ENCODE data around the gene DBF4.
A peak's percentile ranks its signal among the peaks of the same experiment; 100 is the strongest.
"Not testable (repeated sequence)": the region's sequence is repeated elsewhere in the genome, so short reads cannot be mapped to it uniquely, and the experiment has no call there.

The DBF4 gene, protein sequence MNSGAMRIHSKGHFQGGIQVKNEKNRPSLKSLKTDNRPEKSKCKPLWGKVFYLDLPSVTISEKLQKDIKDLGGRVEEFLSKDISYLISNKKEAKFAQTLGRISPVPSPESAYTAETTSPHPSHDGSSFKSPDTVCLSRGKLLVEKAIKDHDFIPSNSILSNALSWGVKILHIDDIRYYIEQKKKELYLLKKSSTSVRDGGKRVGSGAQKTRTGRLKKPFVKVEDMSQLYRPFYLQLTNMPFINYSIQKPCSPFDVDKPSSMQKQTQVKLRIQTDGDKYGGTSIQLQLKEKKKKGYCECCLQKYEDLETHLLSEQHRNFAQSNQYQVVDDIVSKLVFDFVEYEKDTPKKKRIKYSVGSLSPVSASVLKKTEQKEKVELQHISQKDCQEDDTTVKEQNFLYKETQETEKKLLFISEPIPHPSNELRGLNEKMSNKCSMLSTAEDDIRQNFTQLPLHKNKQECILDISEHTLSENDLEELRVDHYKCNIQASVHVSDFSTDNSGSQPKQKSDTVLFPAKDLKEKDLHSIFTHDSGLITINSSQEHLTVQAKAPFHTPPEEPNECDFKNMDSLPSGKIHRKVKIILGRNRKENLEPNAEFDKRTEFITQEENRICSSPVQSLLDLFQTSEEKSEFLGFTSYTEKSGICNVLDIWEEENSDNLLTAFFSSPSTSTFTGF

DNA sequence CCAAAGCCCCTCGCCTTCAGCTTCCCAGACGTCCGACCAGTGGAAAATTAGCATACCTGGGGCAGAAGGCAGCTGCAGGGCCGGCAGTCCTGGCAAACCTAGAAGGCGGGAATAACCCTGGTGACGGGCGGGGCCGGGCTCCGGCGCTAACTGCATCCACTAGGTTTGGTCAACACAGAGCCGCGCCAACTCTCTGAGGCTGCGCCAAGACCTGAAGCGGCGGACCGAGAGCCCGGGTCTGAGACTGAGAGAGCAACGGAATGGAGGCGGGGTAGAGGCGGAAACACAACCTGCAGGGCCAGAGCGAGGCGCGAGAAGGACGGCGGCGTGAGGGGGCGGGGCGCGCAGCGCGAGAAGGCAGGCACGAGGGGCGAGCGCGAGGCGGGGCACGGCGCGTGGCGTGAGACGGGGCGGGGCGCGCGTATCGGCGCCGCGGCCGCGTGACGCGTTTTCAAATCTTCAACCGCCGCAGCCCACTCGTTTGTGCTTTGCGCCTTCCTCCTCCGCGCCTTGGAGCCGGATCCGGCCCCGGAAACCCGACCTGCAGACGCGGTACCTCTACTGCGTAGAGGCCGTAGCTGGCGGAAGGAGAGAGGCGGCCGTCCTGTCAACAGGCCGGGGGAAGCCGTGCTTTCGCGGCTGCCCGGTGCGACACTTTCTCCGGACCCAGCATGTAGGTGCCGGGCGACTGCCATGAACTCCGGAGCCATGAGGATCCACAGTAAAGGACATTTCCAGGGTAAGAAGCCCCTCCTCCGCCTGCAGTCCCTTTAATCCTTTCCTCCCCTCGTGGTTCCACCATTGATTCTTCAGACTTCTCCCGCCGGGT is at the start of gene DBF4, which contains the start of gene SLC25A40:
DBF4 (plus strand) TSS at position 454 of the 829 bp plus-strand sequence; CDS start at position 694, 240 bp downstream.
SLC25A40 (minus strand) TSS at position 321 of the 829 bp plus-strand sequence. CDS start 17,633 bp downstream, outside the sequence.
- DNase-seq (ENCODE audit: low spot score): peak; percentile 92

DNA sequence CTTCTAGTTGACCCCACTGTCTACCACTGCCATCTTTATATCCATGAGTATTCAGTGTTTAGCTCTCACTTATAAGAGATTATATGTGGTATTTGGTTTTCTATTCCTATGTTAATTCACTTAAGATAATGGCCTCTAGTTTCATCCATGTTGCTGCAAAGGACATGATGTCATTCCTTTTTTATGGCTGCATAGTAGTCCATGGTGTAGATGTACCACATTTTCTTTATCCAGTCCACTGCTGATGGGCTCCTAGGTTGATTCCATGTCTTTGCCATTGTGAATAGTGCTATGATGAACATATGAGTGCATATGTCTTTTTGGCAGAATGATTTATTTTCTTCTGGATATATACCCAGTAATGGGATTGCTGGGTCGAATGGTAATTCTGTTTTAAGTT is 47.9 kb upstream of the DBF4 start:
- DNase-seq (ENCODE audit: low spot score): not testable (repeated sequence)

DNA sequence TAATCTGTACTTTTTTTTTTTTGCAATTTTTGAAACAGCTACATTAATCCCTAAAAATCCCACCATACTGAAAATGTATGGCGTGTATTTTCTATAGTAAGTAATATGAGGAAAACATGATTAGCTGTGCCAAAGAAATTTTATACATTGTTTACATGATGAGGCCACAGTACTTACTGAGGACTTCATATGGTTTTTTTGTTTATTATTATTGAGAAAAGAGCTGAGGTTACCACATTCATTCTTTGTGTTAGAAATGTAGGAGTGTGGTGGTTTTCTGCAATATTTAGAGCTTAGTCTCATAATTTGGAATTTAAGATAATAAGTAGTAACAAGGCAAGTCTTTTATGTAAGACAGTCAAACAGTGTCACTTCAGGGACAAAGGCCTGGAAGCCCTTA is 45.2 kb upstream of the DBF4 start:
- no peak for DNase-seq (ENCODE audit: low spot score)

DNA sequence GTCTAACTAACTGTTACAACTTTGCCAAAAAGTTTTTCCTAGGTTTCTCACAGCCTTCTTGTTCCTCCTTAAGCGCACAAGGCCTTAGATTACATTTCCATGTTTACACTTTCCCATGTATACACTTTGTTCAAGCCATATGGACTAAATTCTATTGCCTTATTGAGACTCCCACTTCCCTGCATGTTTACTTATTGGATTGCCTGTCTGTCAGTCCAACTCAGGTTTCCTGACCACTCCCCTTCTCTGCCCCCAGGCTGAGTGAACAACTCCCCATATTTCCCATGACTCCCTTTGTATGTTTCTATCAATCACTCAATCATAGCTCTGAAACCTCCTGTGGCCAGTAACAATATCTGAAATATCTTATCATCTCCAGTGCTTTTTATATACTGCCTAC is 43.2 kb upstream of the DBF4 start:
- no peak for DNase-seq (ENCODE audit: low spot score)

DNA sequence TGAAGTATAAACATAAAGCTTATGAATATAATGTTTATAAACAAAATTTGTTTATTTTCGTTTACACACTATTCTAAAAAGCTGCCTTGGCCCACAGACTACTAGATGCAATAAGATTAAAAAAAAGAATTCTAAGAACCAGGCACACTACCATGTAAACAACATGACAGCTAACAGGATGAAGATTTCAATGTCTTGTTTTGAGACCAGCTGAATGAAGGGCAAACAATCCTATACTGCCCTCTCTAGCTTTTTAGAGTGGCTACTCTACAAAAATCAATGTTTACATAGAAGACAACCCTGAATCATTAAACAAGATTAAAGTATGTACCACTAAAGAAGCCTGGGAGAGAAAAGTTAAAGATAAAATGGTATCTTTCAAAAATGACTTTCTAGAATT is 38.7 kb upstream of the DBF4 start:
- DNase-seq (ENCODE audit: low spot score): no peak

DNA sequence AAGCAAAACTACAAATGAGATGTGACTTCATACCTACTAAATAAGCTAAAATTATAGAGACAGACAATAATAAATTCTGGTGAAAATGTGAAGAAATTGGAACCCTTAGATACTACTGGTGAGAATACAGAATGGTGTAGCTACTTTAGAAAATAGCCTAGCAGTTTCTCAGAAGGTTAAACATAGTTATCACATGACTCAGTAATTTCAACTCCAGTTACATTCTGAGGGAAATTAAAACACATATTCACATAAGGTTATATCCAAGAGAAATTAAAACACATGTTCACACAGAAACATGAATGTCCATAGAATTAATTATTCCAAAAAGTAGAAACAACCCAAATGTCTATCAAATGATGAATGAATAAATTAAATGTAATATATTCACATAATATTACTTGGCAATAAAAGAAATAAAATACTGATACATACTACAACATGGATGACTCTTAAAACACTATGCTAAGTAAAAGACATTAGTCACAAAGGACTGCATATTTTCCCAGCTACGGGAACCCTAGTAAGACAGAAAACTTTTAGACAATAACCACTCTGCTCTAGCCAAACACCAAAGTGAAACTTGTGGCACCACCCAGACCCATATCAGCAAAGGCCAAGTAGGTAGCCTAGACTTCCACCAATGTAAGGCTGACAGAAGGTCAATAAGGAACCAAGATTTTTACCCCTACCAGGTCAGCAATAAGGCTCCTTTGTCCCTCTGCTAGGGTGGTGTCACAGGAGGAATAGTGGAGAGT is 25.3 kb upstream of the DBF4 start:
- no peak for DNase-seq (ENCODE audit: low spot score)

DNA sequence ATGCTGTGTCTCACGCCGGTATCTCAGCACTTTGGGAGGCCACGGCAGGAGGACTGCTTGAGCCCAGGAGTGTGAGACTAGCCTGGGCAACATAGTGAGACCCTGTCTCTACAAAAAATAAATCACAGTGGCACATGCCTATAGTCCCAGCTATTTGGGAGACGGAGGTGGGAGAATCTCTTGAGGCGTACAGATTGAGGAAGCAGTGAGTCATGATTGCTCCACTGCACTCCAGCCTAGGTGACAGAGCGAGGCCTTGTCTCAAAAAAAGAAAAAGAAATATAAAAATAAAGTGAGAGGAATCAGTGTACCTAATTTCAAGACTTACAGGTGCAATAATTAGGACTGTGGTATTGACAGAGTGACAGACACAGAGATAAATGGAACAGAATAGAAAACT is 24.0 kb upstream of the DBF4 start:
- DNase-seq (ENCODE audit: low spot score): no peak

DNA sequence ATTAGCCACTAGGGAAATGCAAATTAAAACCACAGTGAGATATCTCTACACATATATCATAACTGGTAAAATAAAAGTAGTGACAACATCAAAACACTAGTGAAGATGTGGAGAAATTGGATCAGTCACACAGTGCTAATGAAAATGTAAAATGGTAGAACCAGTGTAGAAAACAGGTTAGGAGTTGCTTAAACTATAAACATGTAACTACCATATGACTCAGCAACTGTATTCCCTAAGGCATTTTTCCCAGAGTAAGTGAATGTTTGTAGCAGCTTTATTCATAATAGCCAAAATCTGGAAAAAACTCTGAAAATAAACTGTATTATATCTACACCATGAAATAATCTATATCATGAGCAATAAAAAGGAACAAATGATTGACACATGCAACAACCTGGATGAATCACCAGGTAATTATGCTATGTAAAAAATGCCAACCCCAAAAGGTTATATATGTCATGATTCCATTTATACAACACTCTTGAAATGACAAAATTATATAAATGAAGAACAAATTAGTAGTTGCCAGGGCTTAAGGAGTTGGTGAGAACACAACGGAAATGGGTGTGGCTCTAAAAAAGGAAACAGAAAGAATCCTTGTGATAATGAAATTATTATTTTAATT is 22.9 kb upstream of the DBF4 start:
- no peak for DNase-seq (ENCODE audit: low spot score)

DNA sequence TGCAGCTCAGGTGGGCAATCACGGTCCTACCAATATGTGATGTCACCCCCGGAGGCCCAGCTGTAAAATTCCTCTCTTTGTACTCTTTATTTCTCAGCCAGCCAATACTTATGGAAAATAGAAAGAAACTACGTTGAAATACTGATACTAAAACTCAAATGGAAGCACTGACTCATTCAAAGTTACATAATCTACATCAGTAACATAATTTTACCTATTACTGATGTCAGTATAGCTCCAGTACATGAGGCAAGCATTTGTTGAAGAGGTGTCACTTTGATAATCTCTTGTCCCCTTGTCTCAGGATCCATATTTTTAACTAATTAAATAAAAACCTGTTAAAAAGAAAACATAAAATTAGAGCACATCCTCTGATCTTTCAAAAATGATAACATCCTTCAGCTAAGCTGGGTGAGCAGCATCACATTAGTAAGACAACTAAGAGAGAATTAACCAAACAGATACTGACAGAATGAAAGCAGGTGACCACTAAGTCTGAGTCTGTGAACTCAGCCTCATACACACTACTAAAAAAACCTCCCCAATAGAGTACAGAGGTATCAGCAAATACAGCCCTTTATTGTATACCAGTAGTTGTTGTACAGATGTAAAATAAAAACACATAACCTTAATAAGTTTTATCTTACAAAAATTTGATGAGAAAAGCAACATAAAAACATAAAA is 17.7 kb upstream of the DBF4 start:
- no peak for DNase-seq (ENCODE audit: low spot score)

DNA sequence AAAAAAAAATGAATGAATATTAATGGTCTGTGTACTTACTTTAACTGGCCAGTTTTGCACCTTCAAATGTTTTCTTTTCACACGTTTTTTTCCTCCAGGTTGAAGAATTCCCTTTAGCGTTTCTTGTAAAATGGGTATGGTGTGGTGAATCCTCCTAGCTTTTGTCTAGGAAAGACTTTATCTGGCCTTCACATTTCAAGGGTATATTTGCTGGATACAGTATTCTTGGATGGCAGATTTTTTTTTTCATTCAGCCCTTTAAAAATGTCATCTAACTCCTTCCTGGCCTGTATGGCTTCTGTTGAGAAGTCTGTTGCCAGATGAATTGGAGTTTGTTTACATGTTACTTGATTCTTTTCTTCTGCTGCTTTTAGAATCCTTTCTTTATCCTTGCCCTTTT is 10.2 kb upstream of the DBF4 start:
- DNase-seq (ENCODE audit: low spot score): no peak

DNA sequence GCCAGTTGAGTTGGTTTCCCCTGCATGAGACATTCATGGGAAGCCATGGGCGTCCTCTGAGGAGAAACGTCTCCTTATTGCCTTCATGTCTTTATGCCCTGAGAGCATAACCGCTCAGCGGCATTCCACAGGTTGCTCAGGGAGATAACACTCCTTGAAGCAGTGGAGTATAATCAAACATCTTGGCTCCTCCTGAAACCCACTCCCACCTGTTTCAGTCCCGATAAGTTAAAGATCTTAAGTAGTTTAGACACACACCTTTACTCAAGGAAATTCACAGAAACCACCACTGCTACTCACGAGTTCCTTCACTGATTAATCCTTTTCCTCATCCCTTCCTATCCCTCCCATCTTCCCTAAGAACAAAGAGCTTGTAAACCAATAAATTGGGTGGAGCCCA is 9.8 kb upstream of the DBF4 start:
- DNase-seq (ENCODE audit: low spot score): not testable (repeated sequence)

DNA sequence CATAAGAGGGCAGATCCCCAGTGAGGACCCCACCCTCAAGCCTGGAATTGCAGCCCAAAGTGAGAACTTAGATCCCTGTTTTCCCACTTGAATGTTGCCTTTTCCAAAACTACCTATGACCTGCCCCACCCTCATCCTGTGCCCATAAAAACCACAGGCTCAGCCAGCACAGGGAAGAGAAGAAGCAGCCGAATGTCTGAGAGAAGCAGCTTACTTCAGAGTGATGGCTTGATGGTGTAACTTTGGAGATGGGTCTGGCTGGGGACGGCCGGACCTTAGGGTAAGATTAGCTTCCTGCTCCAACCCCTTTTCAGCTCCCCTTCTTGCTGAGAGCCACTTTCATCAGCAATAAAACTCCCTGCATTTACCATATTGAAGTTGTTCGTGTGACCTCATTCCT is 5.8 kb upstream of the DBF4 start:
- no peak for DNase-seq (ENCODE audit: low spot score)

DNA sequence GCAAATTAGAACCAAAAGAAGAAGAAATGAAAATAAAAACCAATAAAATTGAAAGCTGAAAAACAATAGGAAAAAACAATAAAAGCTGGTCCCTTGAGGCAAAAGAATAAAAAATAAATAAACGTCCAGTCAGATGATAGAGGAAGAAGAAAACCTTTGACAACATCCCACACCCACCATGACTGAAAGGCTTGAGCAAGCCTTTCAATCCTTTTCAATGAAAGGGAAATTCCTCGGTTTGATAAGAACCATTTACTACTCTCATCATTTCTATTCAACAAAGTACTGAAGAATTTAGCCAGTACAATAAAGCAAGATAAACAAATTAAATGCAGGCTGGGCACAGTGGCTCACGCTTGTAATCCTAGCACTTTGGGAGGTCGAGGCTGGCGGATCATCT is 3.9 kb upstream of the DBF4 start:
- no peak for DNase-seq (ENCODE audit: low spot score)

DNA sequence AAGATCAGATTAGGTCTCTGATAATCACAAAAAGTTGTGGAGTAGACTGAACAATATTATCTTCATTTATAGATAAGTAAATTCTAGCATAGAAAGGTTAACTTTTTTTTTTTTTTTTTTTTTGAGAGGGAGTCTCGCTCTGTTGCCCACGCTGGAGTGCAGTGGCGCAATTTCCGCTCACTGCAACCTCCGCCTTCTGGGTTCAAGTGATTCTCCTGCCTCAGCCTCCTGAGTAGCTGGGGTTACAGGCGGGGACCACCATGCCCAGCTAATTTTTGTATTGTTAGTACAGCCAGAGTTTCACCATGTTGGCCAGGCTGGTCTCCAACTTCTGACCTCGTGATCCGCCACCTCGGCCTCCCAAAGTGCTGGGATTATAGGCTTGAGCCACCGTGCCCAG is 3.0 kb upstream of the DBF4 start:
- not testable (repeated sequence) for DNase-seq (ENCODE audit: low spot score)

DNA sequence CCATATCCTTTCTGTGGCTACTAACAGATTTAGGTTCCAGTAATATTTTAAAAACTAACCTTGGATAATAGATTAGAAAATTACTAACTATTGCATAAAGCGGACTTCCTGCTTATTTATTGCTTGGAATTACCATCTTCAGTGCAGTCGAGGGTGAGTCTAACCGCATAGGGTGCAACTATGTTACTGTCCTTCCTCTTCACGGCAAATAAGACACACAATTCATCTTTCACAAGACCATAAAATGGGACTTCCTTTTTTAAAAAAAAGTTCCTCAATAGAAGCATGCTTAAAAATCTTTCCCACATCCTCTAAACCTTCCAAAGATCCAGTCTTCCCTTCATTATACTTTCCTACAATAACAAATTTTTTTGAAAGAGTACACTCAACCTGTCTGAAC is 2.2 kb upstream of the DBF4 start:
- no peak for DNase-seq (ENCODE audit: low spot score)

DNA sequence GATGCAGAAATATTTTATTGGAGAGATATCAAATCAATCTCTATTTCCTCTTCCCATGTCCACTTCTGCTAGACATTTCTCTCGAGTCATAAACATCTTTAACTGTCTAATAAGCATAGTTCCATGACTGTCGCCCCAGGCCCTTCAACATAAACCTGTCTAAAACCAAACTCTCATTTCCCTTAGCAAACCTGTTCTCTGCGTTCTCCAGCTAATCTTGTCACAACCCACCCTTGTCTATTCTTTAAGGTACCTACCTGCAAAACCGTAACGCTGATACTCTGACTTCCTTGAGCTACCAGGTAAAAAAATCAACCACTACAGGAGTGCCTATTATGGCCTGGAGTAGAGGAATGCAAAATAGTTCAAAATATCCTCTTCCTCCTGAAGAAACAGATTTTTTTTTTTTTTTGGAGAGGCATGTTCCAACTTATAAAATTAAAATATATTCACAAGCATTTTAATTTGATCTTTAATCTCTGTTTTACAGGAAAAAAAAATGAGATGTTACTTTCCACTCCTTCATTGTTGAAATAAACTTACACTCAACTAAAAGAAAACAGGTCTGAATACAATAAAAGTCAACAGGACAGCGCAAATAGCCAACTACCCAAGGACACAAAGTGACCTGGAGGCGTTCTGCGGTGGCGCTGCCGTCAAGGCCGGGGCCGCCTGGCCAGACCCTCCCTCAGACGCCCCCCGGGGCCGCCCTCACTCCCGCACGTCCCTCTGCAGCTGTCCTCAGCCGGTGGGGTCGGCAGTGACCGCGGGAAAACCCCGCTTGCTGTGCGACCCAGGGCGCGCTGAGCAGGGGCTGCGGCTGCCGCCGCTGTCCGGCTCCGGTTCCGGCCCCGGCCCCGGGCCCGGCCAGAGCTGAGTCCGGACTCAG is 898 bp upstream of the DBF4 start:
- DNase-seq (ENCODE audit: low spot score): peak; percentile 5

DNA sequence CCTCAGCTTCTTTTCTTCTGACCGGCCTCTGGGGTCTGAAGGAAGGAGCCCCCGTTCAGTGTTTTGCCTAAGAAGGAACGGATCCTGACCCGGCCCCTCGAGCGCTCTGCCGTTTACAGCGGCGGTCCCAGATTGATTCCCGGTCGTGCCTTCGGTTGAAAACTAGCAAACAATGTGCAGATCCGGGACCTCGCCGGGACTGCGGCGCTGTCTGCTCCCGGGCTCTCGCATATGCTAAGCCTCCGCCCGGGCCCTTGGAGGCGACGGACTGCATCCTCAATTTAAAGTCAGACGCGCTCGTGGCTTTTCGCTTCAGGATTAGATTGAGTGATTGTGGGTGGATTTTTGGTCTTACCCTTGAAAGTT is 559 bp downstream of the DBF4 start:
- DNase-seq (ENCODE audit: low spot score): peak; percentile 30

DNA sequence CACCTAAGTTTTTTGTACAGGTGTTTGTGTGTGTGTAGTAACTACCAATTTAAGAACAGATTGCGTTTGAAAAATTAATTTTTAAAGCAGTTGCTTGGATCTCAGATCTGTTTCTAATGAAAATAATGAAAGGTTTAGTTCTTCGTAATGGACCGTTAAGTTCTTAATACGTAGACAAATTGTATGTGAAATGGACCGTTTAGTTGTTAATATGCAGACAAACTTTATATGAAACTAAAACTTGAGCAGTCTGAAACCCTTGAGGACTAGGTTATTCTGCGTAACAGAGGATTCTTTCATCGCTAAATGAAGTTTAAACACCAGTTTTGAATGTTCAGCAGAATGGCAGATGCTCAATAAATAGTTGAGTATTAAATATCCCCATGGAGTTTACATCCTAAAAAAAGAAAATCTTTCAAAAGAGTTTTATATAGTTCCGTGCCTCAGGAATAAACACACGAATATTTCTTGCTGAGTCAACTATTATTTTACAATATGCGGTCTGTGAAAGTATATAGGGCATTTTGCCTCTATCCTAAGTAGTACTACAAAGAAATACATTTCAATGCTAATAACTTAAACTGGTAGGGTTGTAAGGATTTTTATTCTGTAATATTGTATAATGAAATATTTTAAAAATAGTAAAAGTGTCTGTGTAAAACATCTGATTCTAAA is 1.2 kb downstream of the DBF4 start:
- DNase-seq (ENCODE audit: low spot score): no peak

DNA sequence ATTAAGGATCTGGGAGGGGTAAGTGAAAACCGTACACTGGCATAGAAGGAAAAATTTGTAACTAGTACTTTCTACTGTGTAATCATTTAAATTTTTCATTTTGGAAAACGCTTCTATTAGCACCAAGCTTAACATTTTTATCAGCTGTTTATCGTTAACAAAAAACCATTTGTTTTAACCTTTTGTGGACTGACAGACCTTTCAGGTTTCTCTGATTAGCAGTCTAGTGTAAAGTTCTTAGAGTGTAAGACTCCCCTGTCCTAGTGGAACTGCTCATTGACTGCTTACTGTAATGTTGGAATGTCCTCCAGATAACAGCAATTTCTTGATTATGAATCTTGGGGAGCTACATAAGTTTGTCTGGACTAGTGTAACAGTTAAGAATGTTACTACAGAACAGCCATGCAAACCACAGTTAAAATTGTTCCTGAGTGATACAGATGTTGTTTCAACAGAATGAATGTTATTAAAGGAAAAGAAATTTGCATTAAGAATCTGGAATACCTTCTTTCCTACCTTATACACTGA is 2.0 kb downstream of the DBF4 start:
- DNase-seq (ENCODE audit: low spot score): no peak
